H9 (cell line): Measurements from ENCODE around the gene SIGLEC11. TPM values are rescaled to one million over a fixed set of nuclear protein-coding genes. Genes with fewer than 3 reads are reported as not detected.
A peak's percentile ranks its signal among the peaks of the same experiment; 100 is the strongest.

Experiments
- DNase-seq: peaks from one replicate; pipeline ENCODE4 v3.0.0-alpha.2; 2017
- H2AFZ ChIP-seq: one replicate; pipeline ENCODE4 v1.6.1; 2013; ENCODE audit warnings: mild to moderate bottlenecking, low read length, control low read depth, moderate library complexity
- H2AK5ac ChIP-seq: 2 replicates; pipeline ENCODE4 v1.6.1; 2013; ENCODE audit warnings: low read length, control low read depth, mixed read lengths; ENCODE audit not compliant: insufficient read length
- H2BK120ac ChIP-seq: one replicate; pipeline ENCODE4 v1.6.1; 2013; ENCODE audit warnings: low read depth, mild to moderate bottlenecking, low read length, control low read depth, inconsistent platforms; ENCODE audit not compliant: poor library complexity, severe bottlenecking
- H2BK12ac ChIP-seq: 2 replicates; pipeline ENCODE4 v1.6.1; 2013; ENCODE audit warnings: low read length, control low read depth, mixed read lengths, low read depth; ENCODE audit not compliant: insufficient read length
- H2BK15ac ChIP-seq: 2 replicates; pipeline ENCODE4 v1.6.1; 2013; ENCODE audit warnings: low read depth, low read length, control low read depth
- H2BK20ac ChIP-seq: one replicate; pipeline ENCODE4 v1.6.1; 2013; ENCODE audit warnings: low read depth, mild to moderate bottlenecking, low read length, control low read depth, inconsistent platforms; ENCODE audit not compliant: poor library complexity, severe bottlenecking
- H2BK5ac ChIP-seq: 2 replicates; pipeline ENCODE4 v1.6.1; 2013; ENCODE audit warnings: low read length, control low read depth, mixed read lengths; ENCODE audit not compliant: insufficient read length
- H3K14ac ChIP-seq: 2 replicates; pipeline ENCODE4 v1.6.1; 2013; ENCODE audit warnings: low read length, control low read depth; ENCODE audit not compliant: insufficient read depth
- H3K18ac ChIP-seq: 2 replicates; pipeline ENCODE4 v1.6.1; 2013; ENCODE audit warnings: low read depth, mild to moderate bottlenecking, mixed read lengths, low read length, control low read depth; ENCODE audit not compliant: insufficient read length
- H3K23ac ChIP-seq: 2 replicates; pipeline ENCODE4 v1.6.1; 2013; ENCODE audit warnings: low read length, control low read depth, mixed read lengths, low read depth; ENCODE audit not compliant: insufficient read length
- H3K23me2 ChIP-seq: 2 replicates; pipeline ENCODE4 v1.6.1; 2013; ENCODE audit warnings: low read depth, mild to moderate bottlenecking, mixed read lengths, low read length, control low read depth; ENCODE audit not compliant: insufficient read length, poor library complexity, severe bottlenecking
- H3K27ac ChIP-seq: 2 replicates; pipeline ENCODE4 v1.5.1; 2013; ENCODE audit warnings: low read length, control low read depth, mixed read lengths, low read depth; ENCODE audit not compliant: insufficient read length
- H3K27me3 ChIP-seq: 2 replicates; pipeline ENCODE4 v1.6.1; 2013; ENCODE audit warnings: low read length, control low read depth, inconsistent platforms; ENCODE audit not compliant: insufficient read depth
- H3K4ac ChIP-seq: 2 replicates; pipeline ENCODE4 v1.6.1; 2013; ENCODE audit warnings: low read depth, mild to moderate bottlenecking, control low read depth, inconsistent platforms, low read length, moderate library complexity
- H3K4me1 ChIP-seq: 2 replicates; pipeline ENCODE4 v1.6.1; 2013; ENCODE audit warnings: low read length, control low read depth, inconsistent platforms; ENCODE audit not compliant: insufficient read depth
- H3K4me2 ChIP-seq: 2 replicates; pipeline ENCODE4 v1.6.1; 2013; ENCODE audit warnings: low read length, control low read depth, mixed read lengths; ENCODE audit not compliant: insufficient read length, insufficient read depth
- H3K56ac ChIP-seq: 2 replicates; pipeline ENCODE4 v1.6.1; 2013; ENCODE audit warnings: low read depth, mild to moderate bottlenecking, mixed read lengths, low read length, control low read depth; ENCODE audit not compliant: insufficient read length
- H3K79me1 ChIP-seq: 2 replicates; pipeline ENCODE4 v1.6.1; 2013; ENCODE audit warnings: low read depth, mild to moderate bottlenecking, moderate library complexity, low read length, control low read depth, inconsistent platforms; ENCODE audit not compliant: insufficient read depth, poor library complexity, severe bottlenecking
- H3K79me2 ChIP-seq: 2 replicates; pipeline ENCODE4 v1.6.1; 2013; ENCODE audit warnings: low read length, control low read depth, inconsistent platforms; ENCODE audit not compliant: insufficient read depth
- H3K9ac ChIP-seq: 2 replicates; pipeline ENCODE4 v1.6.1; 2013; ENCODE audit warnings: low read length, control low read depth, mixed read lengths; ENCODE audit not compliant: insufficient read length; ENCODE audit errors: extremely low read depth
- H3K9me3 ChIP-seq: one replicate; pipeline ENCODE4 v1.6.1; 2013; ENCODE audit warnings: low read depth, low read length, inconsistent platforms; ENCODE audit not compliant: control insufficient read depth
- H3T11ph ChIP-seq: one replicate; pipeline ENCODE4 v1.6.1; 2013; ENCODE audit warnings: mild to moderate bottlenecking, low read length, control low read depth, inconsistent platforms
- H4K20me1 ChIP-seq: one replicate; pipeline ENCODE4 v1.6.1; 2013; ENCODE audit not compliant: control insufficient read depth, insufficient read length, insufficient read depth
- H4K5ac ChIP-seq: 2 replicates; pipeline ENCODE4 v1.6.1; 2013; ENCODE audit warnings: low read depth, mild to moderate bottlenecking, mixed read lengths, low read length, control low read depth; ENCODE audit not compliant: insufficient read length
- H4K8ac ChIP-seq: replicated peaks from 2 replicates; pipeline ENCODE4 v1.6.1; 2013; ENCODE audit warnings: low read length, control low read depth, mixed read lengths, low read depth; ENCODE audit not compliant: insufficient read length
- H4K91ac ChIP-seq: 2 replicates; pipeline ENCODE4 v1.6.1; 2013; ENCODE audit warnings: low read depth, mild to moderate bottlenecking, moderate library complexity, mixed read lengths, low read length, control low read depth; ENCODE audit not compliant: insufficient read length
- H3K27ac Mint-ChIP-seq, 3 experiments: 2 replicates in 2 of 3; 3 replicates in 1 of 3; pipeline ENCODE4 v1.8.0; 2020 to 2021; ENCODE audit warnings: mixed read lengths in 3 of 3, mild to moderate bottlenecking in 1 of 3, moderate library complexity in 1 of 3
- H3K27me3 Mint-ChIP-seq: 2 replicates; pipeline ENCODE4 v1.8.0; 2021; ENCODE audit warnings: low read depth, mild to moderate bottlenecking, moderate library complexity, mixed read lengths
- H3K36me3 Mint-ChIP-seq, 3 experiments: 2 replicates in 2 of 3; 3 replicates in 1 of 3; pipeline ENCODE4 v1.8.0; 2020 to 2021; ENCODE audit warnings: low read depth in 3 of 3, mixed read lengths in 3 of 3; ENCODE audit not compliant: insufficient read depth in 1 of 3
- H3K4me1 Mint-ChIP-seq, 2 experiments: 2 replicates each; pipeline ENCODE4 v1.8.0; 2020; ENCODE audit warnings: mixed read lengths in 2 of 2
- H3K4me3 Mint-ChIP-seq, 2 experiments: 2 replicates in 1 of 2; 3 replicates in 1 of 2; pipeline ENCODE4 v1.8.0; 2020 to 2021; ENCODE audit warnings: mild to moderate bottlenecking in 2 of 2, mixed read lengths in 2 of 2, moderate library complexity in 1 of 2
- H3K9me3 Mint-ChIP-seq, 2 experiments: 2 replicates in 1 of 2; 3 replicates in 1 of 2; pipeline ENCODE4 v1.8.0; 2020; ENCODE audit warnings: mild to moderate bottlenecking in 2 of 2, mixed read lengths in 2 of 2, moderate library complexity in 1 of 2
- CTCF ChIP-seq: fragments of 200-600 bp; sonication (generic); conservative IDR thresholded peaks from 3 replicates; pipeline ENCODE4 v1.8.0; 2021; ENCODE audit warnings: antibody characterized with exemption, mild to moderate bottlenecking
- whole genome bisulfite sequencing: extraction: QIAGEN DNeasy Blood & Tissue Kit; methylation state at CpG from one replicate; pipeline ENCODE4 v1.1.7; 2013; ENCODE audit warnings: missing lambda C conversion rate, low lambda C conversion rate, mixed read lengths; ENCODE audit not compliant: insufficient read length; ENCODE audit errors: extremely low coverage; 5-methylcytosine and 5-hydroxymethylcytosine counted together
- total RNA-seq: library from RNA; stranded (reverse); gene quantifications from 2 replicates; pipeline ENCODE4 v1.2.1, GENCODE V29; 2021

Gene SIGLEC11
- total RNA-seq, 1 experiment from 2014 or later, result not detected

GRCh38 chr19:49981603-49982593 lies 20.9 kb upstream of the SIGLEC11 start:
- no peak for TF ChIP-seq CTCF
- no peak overlapping the region for H3K27ac ChIP-seq
- H3K79me2 ChIP-seq, result no peaks in the 10 kb centered on the region
- H2BK5ac ChIP-seq, result no peak overlapping the region
- H3K9me3 Mint-ChIP-seq, result no peaks in the 10 kb centered on the region; a peak in 1 of 5 replicates
- no peak overlapping the region for H3K4ac ChIP-seq
- H4K91ac ChIP-seq, result no peak overlapping the region
- H3K56ac ChIP-seq, result no peak overlapping the region
- no peak overlapping the region for H3K14ac ChIP-seq
- H3K4me1 Mint-ChIP-seq, result peaks cover 0 to 4% of the 10 kb centered on the region in 2 experiments; a peak in 2 of 4 replicates
- H3K36me3 Mint-ChIP-seq, result peaks cover 0 to 6% (median under 1%) of the 10 kb centered on the region in 3 experiments; a peak in 2 of 7 replicates
- H4K5ac ChIP-seq, result no peak overlapping the region
- no peak overlapping the region for H3K4me3 Mint-ChIP-seq
- no CpG with 5 or more reads among the region's 21 CpGs for WGBS
- no peak overlapping the region for H2BK20ac ChIP-seq
- H3T11ph ChIP-seq, result no peak overlapping the region
- H2AFZ ChIP-seq, result no peak overlapping the region
- no peak overlapping the region for H3K18ac ChIP-seq
- H2AK5ac ChIP-seq, result no peak overlapping the region
- no peak overlapping the region for H2BK120ac ChIP-seq
- H3K4me2 ChIP-seq, result no peak overlapping the region
- H3K27ac Mint-ChIP-seq, result peak overlapping the region in 1 of 3 experiments; percentile 42; a peak in 3 of 7 replicates
- no peaks in the 10 kb centered on the region for H3K9me3 ChIP-seq
- H3K9ac ChIP-seq, result no peak overlapping the region
- H3K23ac ChIP-seq, result no peak overlapping the region
- H2BK15ac ChIP-seq, result no peak overlapping the region
- no peak for DNase-seq
- H3K27me3 Mint-ChIP-seq, result peaks cover 3% of the 10 kb centered on the region; the same call in 1 of the 2 replicates
- H2BK12ac ChIP-seq, result no peak overlapping the region
- H3K23me2 ChIP-seq, result no peaks in the 10 kb centered on the region
- H3K4me1 ChIP-seq, result no peaks in the 10 kb centered on the region
- H3K79me1 ChIP-seq, result no peaks in the 10 kb centered on the region
- no peaks in the 10 kb centered on the region for H4K20me1 ChIP-seq
- H4K8ac ChIP-seq, result no peak overlapping the region
- H3K27me3 ChIP-seq, result no peaks in the 10 kb centered on the region
